CD4-positive, alpha-beta T cell treated with Interleukin-1 beta for 1 hour (primary cell): ENCODE measurements around the gene TSPAN5.

Source experiments
- DNase-seq, 2 donors: peaks; one replicate each; pipeline ENCODE4 v3.0.0-alpha.2; 2020 to 2022

Gene TSPAN5

DNA sequence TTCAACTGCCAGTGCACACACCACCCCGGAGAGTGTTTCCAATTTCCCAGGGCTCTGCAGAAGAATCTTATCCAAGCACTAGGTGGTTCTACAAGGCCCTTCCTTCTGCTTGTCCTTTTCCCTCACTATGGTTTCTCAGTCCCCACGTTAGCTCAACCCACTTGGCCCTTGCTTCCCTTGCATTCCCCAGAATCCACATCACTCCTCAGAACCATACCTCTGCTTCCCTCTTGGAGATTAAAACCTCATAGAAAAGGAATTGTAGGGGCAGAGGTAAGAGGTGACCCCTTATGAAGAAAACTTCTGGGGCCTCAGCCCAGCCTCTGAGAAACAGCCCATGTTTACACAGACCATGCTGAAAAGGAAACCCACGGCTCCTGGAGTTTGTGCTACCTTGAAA, 42.4 kb downstream of the TSPAN5 start:
- DNase-seq, result no peak

DNA sequence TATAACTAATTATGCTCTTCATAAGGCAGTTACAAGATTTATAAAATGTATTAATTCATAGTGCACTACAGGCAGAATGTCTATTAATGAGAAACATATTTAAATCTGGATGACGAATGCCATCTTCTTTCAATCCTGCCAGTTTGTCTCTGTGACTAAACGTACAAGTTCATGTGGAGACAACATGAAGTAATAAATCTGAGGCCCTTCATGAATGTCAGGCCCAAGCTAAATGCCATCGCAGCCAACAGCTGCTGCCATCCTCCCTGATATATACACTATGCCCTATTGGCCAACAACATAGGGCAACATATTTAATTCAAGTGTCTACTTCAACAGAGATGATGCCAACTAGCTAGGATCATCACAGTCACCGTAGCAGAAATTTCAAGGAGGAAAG, 43.7 kb downstream of the TSPAN5 start:
- no peak for DNase-seq

DNA sequence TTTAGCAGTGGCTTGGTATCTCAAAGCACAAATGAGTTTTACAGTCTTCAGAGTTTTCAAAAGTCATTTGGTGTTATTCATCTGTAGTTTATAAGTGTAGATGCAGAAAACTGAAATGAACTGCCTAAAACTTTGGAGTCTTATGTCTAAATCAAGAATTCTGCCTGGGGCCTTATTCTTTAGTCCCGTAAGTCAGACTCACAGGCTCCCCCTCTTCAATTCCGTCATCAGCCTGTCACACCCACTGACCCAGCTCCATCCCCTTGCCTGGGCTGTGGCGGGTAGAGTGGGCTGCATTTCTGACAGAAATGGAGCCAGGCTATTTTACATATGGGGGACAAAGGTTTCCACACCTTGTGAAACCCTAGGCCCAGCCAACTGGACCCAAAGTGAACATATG, 44.3 kb downstream of the TSPAN5 start:
- DNase-seq, result no peak

DNA sequence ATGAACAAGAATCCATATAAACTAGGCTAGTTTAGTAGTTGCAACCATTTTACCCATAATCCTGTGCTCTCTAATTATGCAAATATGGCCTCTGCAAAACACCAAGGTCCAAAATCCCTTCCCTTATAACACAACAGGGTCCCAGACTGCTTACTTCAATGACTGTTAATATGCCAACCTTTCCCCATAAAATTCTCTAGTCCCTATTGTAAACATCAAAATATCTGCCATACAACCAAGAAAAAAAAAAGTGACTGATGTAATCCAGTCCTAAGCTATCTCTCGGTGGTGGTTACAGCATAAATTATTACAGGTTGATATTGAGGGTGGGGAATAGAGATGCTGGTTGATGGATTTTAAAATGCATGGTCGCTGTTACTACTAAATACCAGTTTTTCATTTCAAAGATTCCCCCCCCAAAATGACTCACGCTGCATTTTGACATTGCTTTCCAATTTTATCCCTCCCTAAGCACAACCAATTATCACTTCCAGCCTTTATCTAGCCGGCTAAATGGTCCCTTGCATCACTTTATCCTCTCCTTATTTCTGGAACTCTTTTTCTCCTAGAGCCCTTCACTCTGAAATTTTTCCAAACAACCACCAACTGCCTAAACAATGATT, 44.8 kb downstream of the TSPAN5 start:
- DNase-seq, result no peak

- DNase-seq, result no peak
Measured at GRCh38 chr4:98612318-98613250, 45.8 kb downstream of the TSPAN5 start.

DNA sequence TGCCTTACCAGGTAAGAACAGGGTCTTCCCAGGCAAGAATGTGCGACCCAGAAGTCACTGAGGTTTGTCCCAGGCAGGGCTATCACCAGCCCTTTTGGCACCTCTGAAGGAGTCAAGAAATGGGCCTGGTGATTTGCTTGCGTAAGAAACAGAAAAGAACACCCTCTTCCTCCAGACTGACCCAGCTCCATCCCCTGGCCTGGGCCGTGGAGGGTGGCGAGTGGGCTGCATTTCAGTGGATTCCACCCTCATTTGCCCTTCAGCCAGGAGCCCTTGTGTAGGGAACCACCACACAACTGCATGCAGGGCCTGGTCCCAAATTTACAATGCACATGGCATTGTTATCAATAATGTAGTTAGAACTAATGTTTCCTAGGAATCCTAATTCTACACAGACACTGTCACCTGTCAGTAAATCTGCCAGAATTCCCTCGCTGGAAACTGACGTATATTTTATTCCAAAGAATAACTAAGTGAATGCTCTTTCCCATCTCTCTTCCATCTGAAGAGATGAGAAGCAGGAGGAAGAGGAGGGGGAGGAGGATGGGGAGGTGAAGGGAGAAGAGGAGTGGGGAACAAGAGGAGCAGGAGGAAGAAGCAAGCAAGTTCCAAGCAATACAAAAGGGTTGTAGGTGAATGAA, 46.6 kb downstream of the TSPAN5 start:
- no peak for DNase-seq

DNA sequence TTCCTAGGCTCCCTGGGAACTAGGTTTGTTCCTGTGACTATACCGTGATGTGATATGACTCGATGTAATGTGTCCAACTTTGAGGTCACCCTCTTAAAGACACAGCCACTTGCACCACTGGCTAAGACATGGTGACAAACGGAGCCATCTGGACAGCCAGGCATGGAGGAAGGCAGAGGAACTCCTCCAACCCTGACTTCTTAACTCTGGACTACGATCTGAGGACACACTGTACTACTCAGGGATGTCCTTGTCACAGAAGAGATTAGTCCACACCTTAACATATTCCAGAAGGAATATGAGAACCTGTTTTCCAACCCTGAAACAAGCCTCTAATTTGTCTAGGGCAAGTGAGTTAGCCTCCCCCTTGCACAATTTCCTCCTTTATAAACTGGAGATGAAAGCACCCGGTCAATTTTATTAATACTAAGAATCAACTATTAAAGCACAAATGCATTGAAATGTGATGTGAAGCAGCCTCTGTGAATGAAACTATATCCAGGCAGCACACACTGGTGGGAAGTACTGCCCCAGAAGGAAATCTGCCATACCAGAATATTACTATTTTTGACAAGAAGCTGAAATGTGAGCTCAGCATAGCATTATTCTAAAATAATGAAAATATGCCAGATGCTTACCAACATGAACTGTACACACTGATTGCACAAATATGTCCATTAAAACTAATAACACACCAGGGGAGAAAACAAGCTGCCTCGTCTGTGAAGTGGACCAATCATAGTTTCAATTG, 47.3 kb downstream of the TSPAN5 start:
- DNase-seq, result no peak

DNA sequence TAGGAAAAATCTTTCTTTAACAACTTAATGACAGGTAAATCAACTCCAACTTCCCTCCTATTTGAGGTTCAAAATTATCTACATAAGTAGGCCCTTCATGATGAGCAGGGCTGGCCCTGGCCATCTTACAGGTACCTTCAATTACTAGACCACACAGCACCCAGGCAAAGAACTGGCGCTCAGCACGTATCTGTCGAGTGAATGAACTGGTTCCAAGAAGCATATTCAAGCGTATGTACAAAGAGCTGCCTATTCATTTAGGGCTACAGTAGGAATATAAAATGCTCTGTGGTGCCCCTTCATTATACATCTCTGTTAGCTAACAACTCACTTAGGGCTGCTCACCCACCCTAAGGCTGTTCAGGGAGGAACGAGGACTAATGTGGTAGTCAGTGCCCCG, 48.0 kb downstream of the TSPAN5 start:
- no peak for DNase-seq

DNA sequence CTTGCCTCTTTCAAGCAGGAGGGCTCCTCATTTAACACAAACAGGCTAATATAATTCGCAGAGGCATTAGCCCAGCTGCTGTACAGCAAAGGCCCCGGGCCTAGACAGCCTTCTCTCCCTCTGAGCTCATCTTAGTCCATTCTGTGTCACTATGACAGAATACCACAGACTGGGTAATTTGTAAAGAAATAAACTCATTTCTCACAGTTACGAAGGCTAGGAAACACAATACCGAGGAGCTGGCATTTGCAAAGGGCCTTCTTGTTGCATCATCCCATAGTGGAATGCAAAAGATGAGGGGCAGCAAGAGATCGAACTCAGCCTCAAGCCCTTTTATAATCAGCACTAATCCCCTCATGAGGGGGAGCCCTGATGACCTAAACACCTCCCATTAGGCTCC, 48.5 kb downstream of the TSPAN5 start:
- DNase-seq, result no peak

GRCh38 chr4:98608356-98608755, 50.1 kb downstream of the TSPAN5 start:
- DNase-seq, result no peak

- DNase-seq, result no peak
Measured at GRCh38 chr4:98606894-98607293, 51.5 kb downstream of the TSPAN5 start.

- no peak for DNase-seq
Measured at GRCh38 chr4:98605216-98605615, 53.2 kb downstream of the TSPAN5 start.

DNA sequence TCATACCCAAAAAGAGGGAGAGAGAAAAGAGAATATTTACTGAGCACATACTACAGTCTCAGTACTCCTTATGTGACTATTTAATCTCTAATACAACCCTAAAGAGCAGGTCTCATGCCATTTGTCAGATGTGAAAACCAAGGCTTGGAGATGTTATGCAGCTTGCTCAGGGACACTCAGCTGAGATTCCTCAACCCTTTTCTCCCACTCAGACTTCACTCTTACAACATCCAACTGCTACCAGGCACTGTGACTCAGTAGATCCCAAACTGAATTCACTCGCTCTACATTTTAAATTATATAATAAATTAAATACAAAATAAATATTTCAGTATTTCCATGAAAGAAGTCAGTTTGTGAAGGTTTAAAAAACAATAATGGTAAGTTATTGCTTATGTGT, 53.7 kb downstream of the TSPAN5 start:
- no peak for DNase-seq

DNA sequence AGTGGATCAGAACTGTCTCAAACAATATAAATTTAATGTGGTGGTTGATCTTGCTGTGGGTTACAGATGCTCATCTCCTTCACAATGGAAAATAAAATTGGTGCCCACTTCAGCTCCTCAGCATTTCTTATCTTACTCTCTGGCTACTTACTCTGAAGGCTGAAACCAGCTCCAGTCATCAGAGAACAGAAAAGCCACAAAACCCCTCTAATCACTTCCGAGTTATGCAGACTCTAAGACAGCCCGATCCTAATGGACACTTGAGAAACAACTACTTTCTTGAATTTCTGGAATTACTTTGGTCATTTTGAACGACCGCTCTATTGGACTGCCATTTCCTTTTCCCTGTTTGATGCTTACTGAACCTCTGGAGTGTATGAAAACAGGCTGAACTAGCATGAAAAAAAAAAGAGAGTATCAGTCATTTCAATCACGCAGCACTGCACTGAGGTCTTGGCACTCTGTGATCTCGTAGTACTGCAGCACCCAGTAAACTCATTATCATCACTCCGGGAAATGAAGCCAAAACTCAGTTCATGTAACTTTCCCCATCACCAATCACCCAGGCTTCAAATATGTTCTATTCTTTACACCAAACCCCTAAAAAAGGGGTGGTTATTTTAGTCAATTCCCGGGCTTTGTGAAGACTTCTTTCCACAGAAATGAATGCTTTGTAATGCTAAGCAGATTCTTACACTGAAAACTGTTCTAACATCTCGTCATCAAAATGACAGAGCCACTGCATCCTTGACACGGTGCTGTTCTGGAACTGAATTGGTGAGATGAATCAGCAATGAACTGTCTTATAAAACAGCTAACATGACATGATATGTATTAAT, 54.5 kb downstream of the TSPAN5 start:
- DNase-seq, result no peak

GRCh38 chr4:98602270-98602669, 56.1 kb downstream of the TSPAN5 start:
- DNase-seq, result no peak

- DNase-seq, result peak in 1 of 2 donors; percentile 22
Measured at GRCh38 chr4:98601708-98602107, 56.7 kb downstream of the TSPAN5 start.

- no peak for DNase-seq
Measured at GRCh38 chr4:98599617-98600205, 58.7 kb downstream of the TSPAN5 start.

- DNase-seq, result no peak
Measured at GRCh38 chr4:98586962-98587354, 71.5 kb downstream of the TSPAN5 start.

DNA sequence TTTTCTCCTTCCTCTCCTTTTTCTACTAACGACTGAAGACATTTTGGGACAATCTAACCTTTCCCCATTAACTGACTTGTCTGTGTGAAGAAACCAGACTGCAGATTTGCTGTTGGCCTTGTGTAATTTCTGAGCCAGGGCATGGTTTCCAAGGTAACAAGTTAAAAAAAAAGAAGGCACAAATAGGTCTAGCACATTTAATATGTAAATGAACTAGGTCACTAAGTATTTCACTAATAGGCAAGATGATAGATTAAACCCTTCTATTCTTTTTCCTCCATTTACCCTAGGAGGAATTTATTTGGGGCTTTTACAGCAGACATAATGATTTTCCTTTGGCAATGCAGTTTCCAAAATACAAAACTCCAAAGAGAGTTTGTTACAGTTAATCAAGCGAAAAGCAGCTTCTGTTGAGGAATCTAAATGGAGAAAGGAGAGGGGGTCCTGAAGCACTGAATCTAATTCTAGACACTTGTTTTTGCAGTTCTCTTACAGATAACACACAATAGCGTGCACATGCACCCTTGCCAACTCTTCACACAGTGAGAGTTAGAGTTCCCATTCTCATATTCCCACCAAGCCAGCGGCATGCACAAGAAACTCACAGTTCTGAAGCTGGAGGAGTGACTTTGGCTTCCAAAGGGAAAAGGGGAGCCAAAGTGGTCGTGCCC, 72.0 kb downstream of the TSPAN5 start:
- no peak for DNase-seq

- DNase-seq, result no peak
Measured at GRCh38 chr4:98585596-98585995, 72.8 kb downstream of the TSPAN5 start.

- no peak for DNase-seq
Measured at GRCh38 chr4:98584265-98584664, 74.1 kb downstream of the TSPAN5 start.
